ENCODE measurements around the gene ASIC3.

DNA sequence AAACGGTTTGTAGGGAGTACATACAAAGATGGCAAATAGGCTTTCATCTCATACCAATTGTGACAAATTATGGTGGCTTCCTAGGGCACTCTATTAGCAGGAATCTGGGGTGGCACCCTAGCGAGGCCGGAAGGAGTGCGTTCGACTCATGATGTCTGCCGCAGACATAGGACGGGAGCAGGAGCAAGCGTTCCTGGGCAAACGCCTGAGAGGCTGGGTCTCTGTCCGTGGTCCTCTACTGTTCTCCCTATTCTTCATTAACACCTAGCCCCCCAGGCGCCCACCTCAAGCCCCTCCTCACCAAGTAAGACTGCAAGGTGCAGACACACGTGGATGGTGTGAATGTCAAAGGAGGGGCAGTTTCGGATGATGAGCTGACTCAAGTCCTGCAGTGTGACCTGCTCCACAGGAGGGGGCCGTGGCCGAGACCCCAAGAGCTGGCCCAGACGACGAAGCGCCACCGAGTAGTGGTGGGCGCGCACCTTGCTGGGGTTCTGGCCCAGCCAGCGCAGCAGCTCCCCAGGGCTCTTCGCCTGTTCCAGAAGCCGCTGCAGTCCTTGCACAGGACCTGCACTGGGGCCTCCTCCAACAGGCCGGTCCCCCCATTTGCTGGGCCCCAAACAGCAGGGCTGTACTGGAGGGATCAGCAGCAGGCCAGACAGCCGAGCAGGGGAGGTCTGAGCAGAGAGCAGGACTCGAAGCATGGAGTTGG is 31.0 kb downstream of the ASIC3 start:
- TF ChIP-seq CTCF (IDR thresholded peaks at IDR 0.05), result no peak
- no peak for TF ChIP-seq RAD21 (conservative IDR thresholded peaks at IDR 0.05 in 1 of 2, IDR thresholded peaks at IDR 0.05 in 1 of 2)

Measured in A549 (cell line).